WTC11 (cell line): ENCODE data around the gene RGN.

Experiments
- ATF1 ChIP-seq: sonication (generic); formaldehyde crosslinking; IDR thresholded peaks from 2 replicates; pipeline ENCODE4 v1.8.1; 2023; ENCODE audit warnings: mild to moderate bottlenecking, moderate library complexity, missing genetic modification reagents
- ATF2 ChIP-seq: sonication (generic); formaldehyde crosslinking; IDR thresholded peaks from 2 replicates; pipeline ENCODE4 v1.8.1; 2022; ENCODE audit warnings: low read depth, missing genetic modification reagents, borderline replicate concordance
- CTCF ChIP-seq: fragments of 200-600 bp; IDR thresholded peaks from 2 replicates; pipeline ENCODE4 v1.8.0; 2022; ENCODE audit warnings: antibody characterized with exemption
- GTF2I ChIP-seq: fragments of 250-450 bp; sonication (Bioruptor Pico); conservative IDR thresholded peaks from 2 replicates; pipeline ENCODE4 v1.4.0; 2021; ENCODE audit warnings: mild to moderate bottlenecking
- NR1H2 ChIP-seq: sonication (generic); formaldehyde crosslinking; IDR thresholded peaks from 2 replicates; pipeline ENCODE4 v1.9.0; 2021; ENCODE audit warnings: mild to moderate bottlenecking, moderate library complexity, missing genetic modification reagents
- SMAD4 ChIP-seq: sonication (generic); formaldehyde crosslinking; IDR thresholded peaks from 2 replicates; pipeline ENCODE4 v1.8.0; 2022; ENCODE audit warnings: mild to moderate bottlenecking, missing genetic modification reagents
- TCF7 ChIP-seq: sonication (generic); formaldehyde crosslinking; IDR thresholded peaks from 2 replicates; pipeline ENCODE4 v1.8.0; 2022; ENCODE audit warnings: mild to moderate bottlenecking, low read depth, missing genetic modification reagents, moderate library complexity
- USF1 ChIP-seq: sonication (generic); formaldehyde crosslinking; IDR thresholded peaks from 2 replicates; pipeline ENCODE4 v1.8.0; 2022; ENCODE audit warnings: mild to moderate bottlenecking, missing genetic modification reagents
- ZNF232 ChIP-seq: sonication (generic); formaldehyde crosslinking; IDR thresholded peaks from 2 replicates; pipeline ENCODE4 v1.8.0; 2022; ENCODE audit warnings: mild to moderate bottlenecking, missing genetic modification reagents
- ZNF512 ChIP-seq: sonication (generic); formaldehyde crosslinking; IDR thresholded peaks from 2 replicates; pipeline ENCODE4 v1.8.1; 2022; ENCODE audit warnings: missing genetic modification reagents, borderline replicate concordance
- TF ChIP-seq, protein P1 (sequence below): sonication (generic); formaldehyde crosslinking; IDR thresholded peaks from 2 replicates; pipeline ENCODE4 v1.8.1; 2023; ENCODE audit warnings: mild to moderate bottlenecking, missing genetic modification reagents, moderate library complexity

DNA sequence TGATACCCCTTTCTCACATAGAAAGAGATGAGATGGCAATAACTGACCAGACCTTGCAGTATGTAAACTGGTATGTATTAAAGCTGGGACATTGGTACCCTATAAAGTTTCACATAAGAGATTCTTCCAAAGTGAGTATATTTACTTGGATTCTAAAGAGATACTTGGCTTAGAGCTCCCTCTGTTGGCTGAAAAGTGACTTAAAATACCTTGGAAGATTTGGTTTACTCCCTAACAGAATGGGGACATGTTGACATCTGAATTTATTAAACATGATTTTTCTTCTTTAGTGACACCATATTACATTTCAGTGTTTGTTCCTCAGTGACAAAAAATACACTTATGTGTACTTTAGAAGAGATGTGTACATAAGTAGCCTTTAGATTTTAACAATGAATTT is 47.9 kb upstream of the RGN start:
- TF ChIP-seq CTCF (no peak), USF1 (CRISPR knock-in tag) (no peak), TCF7 (CRISPR knock-in tag) (no peak), GTF2I (CRISPR knock-in tag) (no peak), ATF2 (CRISPR knock-in tag) (no peak), SMAD4 (CRISPR knock-in tag) (no peak), NR1H2 (CRISPR knock-in tag) (no peak), ZNF232 (CRISPR knock-in tag) (no peak), ATF1 (CRISPR knock-in tag) (no peak), ZNF512 (CRISPR knock-in tag) (no peak)
- TF ChIP-seq, protein P1, sequence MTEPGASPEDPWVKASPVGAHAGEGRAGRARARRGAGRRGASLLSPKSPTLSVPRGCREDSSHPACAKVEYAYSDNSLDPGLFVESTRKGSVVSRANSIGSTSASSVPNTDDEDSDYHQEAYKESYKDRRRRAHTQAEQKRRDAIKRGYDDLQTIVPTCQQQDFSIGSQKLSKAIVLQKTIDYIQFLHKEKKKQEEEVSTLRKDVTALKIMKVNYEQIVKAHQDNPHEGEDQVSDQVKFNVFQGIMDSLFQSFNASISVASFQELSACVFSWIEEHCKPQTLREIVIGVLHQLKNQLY, result no peak
